HCT116 (cell line): ENCODE measurements around the gene TMEM184B. TPM values are rescaled to one million over a fixed set of nuclear protein-coding genes. Genes with fewer than 3 reads are reported as not detected.

ENCODE experiments used
- ATAC-seq: fragments of 200-7000 bp; cut with Tn5 transposase; 2 replicates; pipeline ENCODE4 v1.9.1; 2020; ENCODE audit warnings: mild to moderate bottlenecking, moderate library complexity
- BruUV-seq: library from RNA; stranded (reverse); fragments of 400-500 nt; replicated peaks from 2 replicates; lab custom pipeline; 2021; lab: Mats Ljungman, UMichigan
- CTCF ChIA-PET: fragments of 300-600 bp; sonication (Branson Sonifier 250); formaldehyde crosslinking; loops from one replicate; lab custom pipeline; 2021; ENCODE audit warnings: antibody characterized with exemption; lab: Charles Lee
- POLR2A ChIA-PET: fragments of 300-600, 350-600 bp; sonication (Branson Sonifier 250); formaldehyde crosslinking; loops from one replicate; lab custom pipeline; 2021; ENCODE audit warnings: antibody characterized with exemption; lab: Charles Lee
- RAD21 ChIA-PET, 2 experiments: fragments of 300-600 bp; sonication (Branson Sonifier 250); formaldehyde crosslinking; loops; one replicate each; lab custom pipeline; 2023; ENCODE audit warnings: low total read pairs in 2 of 2; ENCODE audit not compliant: uncharacterized antibody in 2 of 2, unreplicated experiment in 2 of 2, low non-redundant PET in 1 of 2; lab: Charles Lee
- DNase-seq: peaks from one replicate; pipeline ENCODE4 v3.0.0-alpha.2; 2010; ENCODE audit warnings: low read depth, low spot score
- H2AFZ ChIP-seq: fragments of 200-600 bp; shearing (Covaris generic), sonication (generic); 2 replicates; pipeline ENCODE4 v1.6.1; 2017; ENCODE audit warnings: low read depth, mixed run types, mixed read lengths, antibody characterized with exemption, low read length; ENCODE audit not compliant: poor library complexity, severe bottlenecking
- H3K27ac ChIP-seq: 2 replicates; pipeline ENCODE4 v1.5.1; 2012; ENCODE audit warnings: low read depth, low read length
- H3K27me3 ChIP-seq: fragments of 200-600 bp; sonication (generic); 2 replicates; pipeline ENCODE4 v1.6.1; 2016; ENCODE audit warnings: mixed run types, low read length, mixed read lengths; ENCODE audit not compliant: insufficient read depth
- H3K36me3 ChIP-seq, 2 experiments: fragments of 200-500 bp in 1 of 2; fragments of 200-600 bp in 1 of 2; sonication (Bioruptor generic) in 1 of 2; sonication (generic) in 1 of 2; 2 replicates each; pipeline versions ENCODE4 v1.5.1 to v1.6.1; 2014 to 2016; ENCODE audit warnings: low read length in 2 of 2, inconsistent platforms in 1 of 2, mixed read lengths in 1 of 2, mixed run types in 1 of 2; ENCODE audit not compliant: insufficient read depth in 2 of 2, control insufficient read depth in 1 of 2
- H3K4me1 ChIP-seq, 2 experiments: fragments of 200-600 bp in 1 of 2; sonication (generic) in 1 of 2; 2 replicates each; pipeline versions ENCODE4 v1.5.1 to v1.6.1; 2012 to 2017; ENCODE audit warnings: low read length in 2 of 2, inconsistent platforms in 1 of 2, mild to moderate bottlenecking in 1 of 2, mixed read lengths in 1 of 2, mixed run types in 1 of 2, moderate library complexity in 1 of 2; ENCODE audit not compliant: insufficient read depth in 2 of 2, control insufficient read depth in 1 of 2
- H3K4me2 ChIP-seq: fragments of 200-600 bp; sonication (generic); 2 replicates; pipeline ENCODE4 v1.6.1; 2017; ENCODE audit warnings: mixed run types, low read length, mixed read lengths
- H3K4me3 ChIP-seq, 2 experiments: fragments of 200-600 bp in 1 of 2; sonication (generic) in 1 of 2; replicated peaks in 1 of 2; 2 replicates each; pipeline ENCODE4 v1.5.1; 2011 to 2016; ENCODE audit warnings: low read length in 2 of 2, control low read depth in 1 of 2, low read depth in 1 of 2, mild to moderate bottlenecking in 1 of 2, mixed read lengths in 1 of 2, mixed run types in 1 of 2
- H3K79me2 ChIP-seq: fragments of 200-600 bp; sonication (generic); 2 replicates; pipeline ENCODE4 v1.6.1; 2017; ENCODE audit warnings: mild to moderate bottlenecking, mixed run types, low read length, moderate library complexity, mixed read lengths; ENCODE audit not compliant: insufficient read depth
- H3K9ac ChIP-seq: fragments of 200-600 bp; sonication (generic); 2 replicates; pipeline ENCODE4 v1.6.1; 2016; ENCODE audit warnings: low read length, mixed read lengths
- H3K9me2 ChIP-seq: fragments of 200-600 bp; sonication (generic), shearing (Covaris generic); 2 replicates; pipeline ENCODE4 v1.6.1; 2017; ENCODE audit warnings: mixed run types, mild to moderate bottlenecking, moderate library complexity; ENCODE audit not compliant: insufficient read depth
- H3K9me3 ChIP-seq, 2 experiments: fragments of 200-500 bp in 1 of 2; fragments of 200-600 bp in 1 of 2; sonication (Bioruptor generic) in 1 of 2; sonication (generic) in 1 of 2; 2 replicates each; pipeline ENCODE4 v1.6.1; 2014 to 2017; ENCODE audit warnings: low read length in 2 of 2, mixed read lengths in 2 of 2, inconsistent platforms in 1 of 2, low read depth in 1 of 2, mild to moderate bottlenecking in 1 of 2, mixed run types in 1 of 2, moderate library complexity in 1 of 2; ENCODE audit not compliant: control insufficient read depth in 1 of 2, insufficient read depth in 1 of 2
- H4K20me1 ChIP-seq: fragments of 200-600 bp; sonication (generic), shearing (Covaris generic); 2 replicates; pipeline ENCODE4 v1.6.1; 2017; ENCODE audit warnings: mixed run types, mild to moderate bottlenecking, moderate library complexity; ENCODE audit not compliant: insufficient read depth
- CEBPB ChIP-seq: IDR thresholded peaks from 2 replicates; pipeline ENCODE4 v1.6.1; 2012; ENCODE audit warnings: low read depth
- ELF1 ChIP-seq: IDR thresholded peaks from 2 replicates; pipeline ENCODE4 v1.6.1; 2012; ENCODE audit warnings: low read depth, borderline replicate concordance
- EZH2phosphoT487 ChIP-seq: fragments of 200-600 bp; IDR thresholded peaks from 2 replicates; pipeline ENCODE4 v1.6.1; 2018; ENCODE audit warnings: antibody characterized with exemption, borderline replicate concordance
- JUND ChIP-seq: IDR thresholded peaks from 2 replicates; pipeline ENCODE4 v1.6.1; 2012
- POLR2AphosphoS5 ChIP-seq: IDR thresholded peaks from 2 replicates; pipeline ENCODE4 v1.6.1; 2011; ENCODE audit warnings: mild to moderate bottlenecking, low read depth, low read length, moderate library complexity
- RAD21 ChIP-seq: IDR thresholded peaks from 2 replicates; pipeline ENCODE4 v1.6.1; 2012; ENCODE audit warnings: low read depth, mild to moderate bottlenecking
- SIN3A ChIP-seq: IDR thresholded peaks from 2 replicates; pipeline ENCODE4 v1.6.1; 2012; ENCODE audit warnings: low read depth
- SP1 ChIP-seq: IDR thresholded peaks from 2 replicates; pipeline ENCODE4 v1.6.1; 2012; ENCODE audit warnings: low read depth
- TCF7L2 ChIP-seq: IDR thresholded peaks from 2 replicates; pipeline ENCODE4 v1.7.0; 2011; ENCODE audit warnings: borderline replicate concordance, inconsistent platforms; ENCODE audit not compliant: insufficient read depth, insufficient read length; ENCODE audit errors: extremely low read depth
- YY1 ChIP-seq: IDR thresholded peaks from 2 replicates; pipeline ENCODE4 v1.6.1; 2011; ENCODE audit warnings: low read length, low read depth, moderate library complexity, mild to moderate bottlenecking; ENCODE audit not compliant: insufficient replicate concordance; ENCODE audit errors: extremely low read depth
- intact Hi-C: fragments of 100-400 bp; cut with micrococcal nuclease; formaldehyde crosslinking; loops from 2 replicates; pipeline ENCODE4 v1.10.0; 2022
- total RNA-seq: library from RNA; stranded (reverse); gene quantifications from one replicate; pipeline ENCODE4 v1.2.1, GENCODE V29; 2021; ENCODE audit not compliant: unreplicated experiment
- TF ChIP-seq, protein P1 (sequence below): IDR thresholded peaks from 2 replicates; pipeline ENCODE4 v1.6.1; 2012
- TF ChIP-seq, protein P2 (sequence below): IDR thresholded peaks from 2 replicates; pipeline ENCODE4 v1.6.1; 2012
- TF ChIP-seq, protein P3 (sequence below): IDR thresholded peaks from 2 replicates; pipeline ENCODE4 v1.6.1; 2011; ENCODE audit warnings: mild to moderate bottlenecking, low read length, moderate library complexity; ENCODE audit not compliant: insufficient replicate concordance; ENCODE audit errors: extremely low read depth

TMEM184B gene
- total RNA-seq, 1 experiment from 2014 or later, result 66.0 TPM

DNA sequence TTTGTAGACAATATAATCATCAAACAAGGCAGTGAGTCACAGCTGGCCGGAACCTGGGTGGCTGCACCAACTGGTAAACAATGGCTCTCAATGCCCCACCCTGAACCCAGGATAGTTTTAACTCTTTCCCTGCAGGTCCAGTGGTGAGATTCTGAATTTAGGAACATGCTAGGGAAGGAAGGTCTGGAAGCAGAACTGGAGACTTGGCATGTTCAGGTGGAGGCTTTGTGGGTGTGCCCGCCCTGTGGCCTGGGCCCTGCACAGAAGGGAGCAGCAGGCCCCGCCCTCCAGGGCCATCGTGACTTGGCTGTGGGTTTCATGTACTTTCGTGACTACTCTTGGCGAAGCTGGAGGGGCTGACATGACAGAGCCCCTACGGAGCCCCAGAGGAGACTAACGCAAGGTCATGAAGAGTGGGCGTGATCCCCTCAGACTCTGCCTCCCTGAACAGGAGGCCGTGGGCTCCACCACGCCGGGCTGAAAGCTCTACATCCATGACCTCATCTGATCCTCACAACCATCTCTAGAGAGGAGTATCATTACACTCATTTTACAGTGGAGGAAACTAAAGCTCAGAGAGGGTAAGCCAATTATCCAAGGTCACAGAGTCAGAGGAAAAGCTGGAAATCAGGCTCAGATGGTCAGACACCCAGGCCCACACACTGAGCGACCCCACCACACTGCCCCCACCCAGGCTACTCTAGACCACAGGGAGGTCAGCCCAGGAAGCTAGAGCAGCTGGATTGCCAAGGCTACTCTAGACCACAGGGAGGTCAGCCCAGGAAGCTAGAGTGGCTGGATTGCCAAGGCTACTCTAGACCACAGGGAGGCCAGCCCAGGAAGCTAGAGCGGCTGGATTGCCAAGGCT lies 43.7 kb downstream of the TMEM184B start:
- H3K27ac ChIP-seq, result peak overlapping the region; percentile 58
- intact Hi-C loops, result loop anchor here (10.0 kb wide), 1 partner anchor 114 kb away; the partner anchor contains the start of gene BAIAP2L2
- peaks cover 22 to 28% of the 10 kb centered on the region in 2 experiments for H3K4me1 ChIP-seq
- H2AFZ ChIP-seq, result no peak overlapping the region
- no TSS peak for BruUV-seq
- H3K4me3 ChIP-seq, result peak overlapping the region; percentile 9 to 44; a peak in 2 of 4 replicates
- POLR2A ChIA-PET, result interaction anchor here (0.8 to 2.2 kb wide), 4 partner anchors 9 to 31 kb away, joined by 3 to 8 read pairs (median 5); no protein-coding TSS in a partner anchor
- H3K9me3 ChIP-seq, result no peaks in the 10 kb centered on the region
- CTCF ChIA-PET, result interaction anchor here (0.8 to 2.2 kb wide), 8 partner anchors 10 to 177 kb away, joined by 3 to 12 read pairs (median 5); no protein-coding TSS in a partner anchor
- RAD21 ChIA-PET, result interaction anchor here (1.1 to 1.8 kb wide), 3 partner anchors 115 to 177 kb away, joined by 3 to 5 read pairs (median 4); no protein-coding TSS in a partner anchor
- no peaks in the 10 kb centered on the region for H3K9me2 ChIP-seq
- no peaks in the 10 kb centered on the region for H4K20me1 ChIP-seq
- H3K9ac ChIP-seq, result peak overlapping the region; percentile 46
- H3K79me2 ChIP-seq, result no peaks in the 10 kb centered on the region
- H3K36me3 ChIP-seq, result peaks cover 9 to 22% of the 10 kb centered on the region in 2 experiments; a peak in 2 of 4 replicates
- H3K27me3 ChIP-seq, result no peaks in the 10 kb centered on the region
- H3K4me2 ChIP-seq, result peak overlapping the region; percentile 82
- ATAC-seq (peak; percentile 81), DNase-seq (peak; percentile 51)
- TF ChIP-seq TCF7L2 (peak; percentile 76), SIN3A (no peak), RAD21 (peak; percentile 22; the same call in 1 of the 2 replicates), EZH2phosphoT487 (no peak), JUND (peak; percentile 74), ELF1 (no peak), SP1 (peak; percentile 88), POLR2AphosphoS5 (peak; percentile 41; the same call in 1 of the 2 replicates), YY1 (peak; percentile 35), CEBPB (no peak)
- TF ChIP-seq, protein P1, sequence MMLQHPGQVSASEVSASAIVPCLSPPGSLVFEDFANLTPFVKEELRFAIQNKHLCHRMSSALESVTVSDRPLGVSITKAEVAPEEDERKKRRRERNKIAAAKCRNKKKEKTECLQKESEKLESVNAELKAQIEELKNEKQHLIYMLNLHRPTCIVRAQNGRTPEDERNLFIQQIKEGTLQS, result no peak
- TF ChIP-seq, protein P2, sequence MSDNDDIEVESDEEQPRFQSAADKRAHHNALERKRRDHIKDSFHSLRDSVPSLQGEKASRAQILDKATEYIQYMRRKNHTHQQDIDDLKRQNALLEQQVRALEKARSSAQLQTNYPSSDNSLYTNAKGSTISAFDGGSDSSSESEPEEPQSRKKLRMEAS, result peak; percentile 30; the same call in 1 of the 2 replicates
- TF ChIP-seq, protein P3, sequence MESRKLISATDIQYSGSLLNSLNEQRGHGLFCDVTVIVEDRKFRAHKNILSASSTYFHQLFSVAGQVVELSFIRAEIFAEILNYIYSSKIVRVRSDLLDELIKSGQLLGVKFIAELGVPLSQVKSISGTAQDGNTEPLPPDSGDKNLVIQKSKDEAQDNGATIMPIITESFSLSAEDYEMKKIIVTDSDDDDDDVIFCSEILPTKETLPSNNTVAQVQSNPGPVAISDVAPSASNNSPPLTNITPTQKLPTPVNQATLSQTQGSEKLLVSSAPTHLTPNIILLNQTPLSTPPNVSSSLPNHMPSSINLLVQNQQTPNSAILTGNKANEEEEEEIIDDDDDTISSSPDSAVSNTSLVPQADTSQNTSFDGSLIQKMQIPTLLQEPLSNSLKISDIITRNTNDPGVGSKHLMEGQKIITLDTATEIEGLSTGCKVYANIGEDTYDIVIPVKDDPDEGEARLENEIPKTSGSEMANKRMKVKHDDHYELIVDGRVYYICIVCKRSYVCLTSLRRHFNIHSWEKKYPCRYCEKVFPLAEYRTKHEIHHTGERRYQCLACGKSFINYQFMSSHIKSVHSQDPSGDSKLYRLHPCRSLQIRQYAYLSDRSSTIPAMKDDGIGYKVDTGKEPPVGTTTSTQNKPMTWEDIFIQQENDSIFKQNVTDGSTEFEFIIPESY, result no peak
